NCI-H187 (cell line): ENCODE measurements around the gene SIPA1.

Source experiments
- DNase-seq, 2 experiments: peaks; one replicate each; lab custom pipeline; 2025; lab: John Stamatoyannopoulos, UW

Gene SIPA1, protein sequence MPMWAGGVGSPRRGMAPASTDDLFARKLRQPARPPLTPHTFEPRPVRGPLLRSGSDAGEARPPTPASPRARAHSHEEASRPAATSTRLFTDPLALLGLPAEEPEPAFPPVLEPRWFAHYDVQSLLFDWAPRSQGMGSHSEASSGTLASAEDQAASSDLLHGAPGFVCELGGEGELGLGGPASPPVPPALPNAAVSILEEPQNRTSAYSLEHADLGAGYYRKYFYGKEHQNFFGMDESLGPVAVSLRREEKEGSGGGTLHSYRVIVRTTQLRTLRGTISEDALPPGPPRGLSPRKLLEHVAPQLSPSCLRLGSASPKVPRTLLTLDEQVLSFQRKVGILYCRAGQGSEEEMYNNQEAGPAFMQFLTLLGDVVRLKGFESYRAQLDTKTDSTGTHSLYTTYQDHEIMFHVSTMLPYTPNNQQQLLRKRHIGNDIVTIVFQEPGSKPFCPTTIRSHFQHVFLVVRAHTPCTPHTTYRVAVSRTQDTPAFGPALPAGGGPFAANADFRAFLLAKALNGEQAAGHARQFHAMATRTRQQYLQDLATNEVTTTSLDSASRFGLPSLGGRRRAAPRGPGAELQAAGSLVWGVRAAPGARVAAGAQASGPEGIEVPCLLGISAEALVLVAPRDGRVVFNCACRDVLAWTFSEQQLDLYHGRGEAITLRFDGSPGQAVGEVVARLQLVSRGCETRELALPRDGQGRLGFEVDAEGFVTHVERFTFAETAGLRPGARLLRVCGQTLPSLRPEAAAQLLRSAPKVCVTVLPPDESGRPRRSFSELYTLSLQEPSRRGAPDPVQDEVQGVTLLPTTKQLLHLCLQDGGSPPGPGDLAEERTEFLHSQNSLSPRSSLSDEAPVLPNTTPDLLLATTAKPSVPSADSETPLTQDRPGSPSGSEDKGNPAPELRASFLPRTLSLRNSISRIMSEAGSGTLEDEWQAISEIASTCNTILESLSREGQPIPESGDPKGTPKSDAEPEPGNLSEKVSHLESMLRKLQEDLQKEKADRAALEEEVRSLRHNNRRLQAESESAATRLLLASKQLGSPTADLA

DNA sequence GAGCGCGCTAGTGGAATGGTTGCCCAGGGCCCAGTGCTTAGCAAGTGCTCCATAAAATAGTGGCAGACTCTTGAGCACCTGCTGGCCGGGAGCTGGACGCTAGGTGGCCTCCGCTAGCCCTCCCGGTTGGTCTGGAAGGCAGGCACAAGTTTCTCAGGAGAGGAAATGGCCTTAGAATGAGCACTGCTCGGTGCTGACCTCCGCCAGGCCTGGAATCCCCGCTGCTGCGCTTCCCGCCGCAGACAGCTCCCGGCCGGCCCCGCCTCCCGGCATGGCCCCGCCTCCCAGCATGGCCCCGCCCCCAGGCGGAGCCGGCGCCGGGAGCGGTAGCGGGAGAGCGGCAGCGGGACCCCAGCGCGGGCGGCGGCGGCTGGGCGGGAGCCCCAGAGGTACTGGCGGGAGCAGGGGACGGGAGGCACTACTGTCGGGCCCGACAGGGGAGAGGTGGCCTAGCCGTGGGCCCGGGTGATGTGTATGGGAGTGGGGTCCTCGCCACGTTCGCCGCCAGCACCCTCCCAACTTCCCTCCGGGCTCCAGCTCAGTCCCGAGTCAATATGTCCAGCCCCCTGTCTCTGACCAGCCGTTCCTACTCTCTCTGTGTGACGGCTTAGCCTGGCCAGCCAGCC is at the start of gene SIPA1:
Gene SIPA1, plus strand, starts transcription at position 308 of the 626 bp plus-strand sequence. CDS start 2,821 bp downstream, outside the sequence.
- DNase-seq: no peak

DNA sequence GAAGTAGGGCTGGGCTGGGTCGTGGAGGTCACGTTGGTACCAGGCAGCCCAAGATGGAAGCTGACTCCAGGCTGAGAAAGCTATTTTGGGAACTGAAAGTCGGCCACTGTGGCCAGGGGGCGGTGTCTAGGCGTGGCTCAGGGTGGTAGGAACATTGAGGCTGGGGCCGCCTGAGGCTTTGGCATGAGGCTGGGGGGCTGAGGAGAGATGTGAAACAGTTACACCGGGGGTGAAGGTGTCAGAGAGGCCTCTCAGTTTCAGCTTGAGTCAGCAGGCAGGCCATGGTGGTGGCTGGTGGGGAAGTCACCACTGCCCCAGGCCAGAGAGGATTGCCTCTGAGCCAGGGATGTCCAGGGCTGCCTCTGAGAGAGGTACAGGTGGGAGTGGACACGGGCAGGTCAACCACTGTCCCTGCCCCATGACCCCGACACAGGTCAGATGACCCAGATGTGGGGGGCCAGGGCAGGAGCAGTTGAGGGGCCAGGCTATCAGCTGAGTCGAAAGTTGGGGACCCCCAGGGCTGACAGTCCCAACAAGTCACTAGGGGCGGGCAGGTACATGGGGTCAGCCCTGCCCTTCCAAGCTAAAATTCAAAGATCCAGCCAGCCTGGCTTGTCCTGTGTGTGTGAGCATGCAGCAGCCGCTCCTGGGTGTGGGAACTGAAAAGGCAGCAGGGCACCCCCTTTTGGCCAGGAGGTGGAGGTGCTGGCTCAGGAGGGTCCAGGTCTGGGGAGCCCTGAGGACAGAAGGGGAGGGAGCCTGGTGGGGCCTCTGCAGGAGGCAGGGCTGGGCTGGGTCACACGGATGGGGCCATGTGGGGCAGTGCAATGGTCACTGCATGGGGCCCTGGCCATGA is 49.5 kb upstream of the SIPA1 start:
- DNase-seq: no peak

DNA sequence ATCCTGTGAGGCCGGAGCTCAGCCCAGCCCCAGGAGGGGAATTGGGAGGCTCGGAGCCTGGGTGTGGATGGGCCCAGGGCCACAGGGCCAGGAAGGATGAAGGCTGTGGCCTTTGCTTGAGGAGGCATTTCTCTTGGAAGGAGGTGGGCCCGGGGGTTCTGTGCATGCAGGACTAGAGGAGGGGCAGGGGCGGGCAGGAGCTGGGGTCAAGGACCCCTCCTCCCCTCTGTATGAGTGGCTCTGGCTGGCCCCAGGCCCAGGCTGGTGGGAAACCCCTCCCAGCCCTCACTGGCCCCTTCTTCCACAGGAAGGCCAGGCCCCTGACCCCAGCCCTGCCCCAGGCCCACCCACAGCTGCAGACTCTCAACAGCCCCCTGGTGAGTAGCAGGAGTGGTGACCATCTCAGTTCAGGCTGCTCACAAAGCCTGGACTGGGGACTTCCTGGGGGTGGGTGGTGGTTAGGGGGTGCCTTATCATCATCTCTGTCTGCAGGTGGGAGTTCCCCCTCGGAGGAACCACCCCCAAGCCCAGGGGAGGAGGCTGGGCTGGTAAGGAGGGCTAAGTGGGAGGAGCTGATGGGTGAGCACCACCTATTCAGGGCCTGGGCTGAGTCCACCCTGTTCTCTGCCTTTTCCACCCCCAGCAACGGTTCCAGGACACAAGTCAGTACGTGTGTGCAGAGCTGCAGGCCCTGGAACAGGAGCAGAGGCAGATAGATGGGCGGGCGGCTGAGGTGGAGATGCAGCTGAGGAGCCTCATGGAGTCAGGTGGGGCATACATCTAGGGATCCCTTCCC is 48.3 kb upstream of the SIPA1 start:
- no peak for DNase-seq

DNA sequence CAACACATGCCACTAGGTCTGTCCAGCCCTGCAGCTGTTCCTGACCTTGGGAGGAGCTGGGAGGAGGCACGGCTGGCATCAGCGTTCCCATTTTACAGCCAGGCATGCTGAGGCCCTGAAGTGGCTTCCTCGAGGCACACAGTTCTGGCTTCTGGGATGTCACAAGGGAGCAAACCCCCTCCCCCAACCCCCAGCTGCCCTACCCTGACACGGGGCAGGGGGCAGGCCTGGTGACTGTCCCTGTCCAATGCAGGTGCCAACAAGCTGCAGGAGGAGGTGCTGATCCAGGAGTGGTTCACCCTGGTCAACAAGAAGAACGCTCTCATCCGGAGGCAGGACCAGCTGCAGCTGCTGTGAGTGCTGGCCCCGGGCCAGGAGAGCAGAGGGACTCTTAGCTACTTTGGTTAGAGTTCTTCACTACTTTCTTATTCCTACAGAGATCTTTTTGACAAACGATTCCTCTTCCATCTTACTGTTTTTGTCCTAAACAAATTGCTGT is 47.6 kb upstream of the SIPA1 start:
- no peak for DNase-seq

DNA sequence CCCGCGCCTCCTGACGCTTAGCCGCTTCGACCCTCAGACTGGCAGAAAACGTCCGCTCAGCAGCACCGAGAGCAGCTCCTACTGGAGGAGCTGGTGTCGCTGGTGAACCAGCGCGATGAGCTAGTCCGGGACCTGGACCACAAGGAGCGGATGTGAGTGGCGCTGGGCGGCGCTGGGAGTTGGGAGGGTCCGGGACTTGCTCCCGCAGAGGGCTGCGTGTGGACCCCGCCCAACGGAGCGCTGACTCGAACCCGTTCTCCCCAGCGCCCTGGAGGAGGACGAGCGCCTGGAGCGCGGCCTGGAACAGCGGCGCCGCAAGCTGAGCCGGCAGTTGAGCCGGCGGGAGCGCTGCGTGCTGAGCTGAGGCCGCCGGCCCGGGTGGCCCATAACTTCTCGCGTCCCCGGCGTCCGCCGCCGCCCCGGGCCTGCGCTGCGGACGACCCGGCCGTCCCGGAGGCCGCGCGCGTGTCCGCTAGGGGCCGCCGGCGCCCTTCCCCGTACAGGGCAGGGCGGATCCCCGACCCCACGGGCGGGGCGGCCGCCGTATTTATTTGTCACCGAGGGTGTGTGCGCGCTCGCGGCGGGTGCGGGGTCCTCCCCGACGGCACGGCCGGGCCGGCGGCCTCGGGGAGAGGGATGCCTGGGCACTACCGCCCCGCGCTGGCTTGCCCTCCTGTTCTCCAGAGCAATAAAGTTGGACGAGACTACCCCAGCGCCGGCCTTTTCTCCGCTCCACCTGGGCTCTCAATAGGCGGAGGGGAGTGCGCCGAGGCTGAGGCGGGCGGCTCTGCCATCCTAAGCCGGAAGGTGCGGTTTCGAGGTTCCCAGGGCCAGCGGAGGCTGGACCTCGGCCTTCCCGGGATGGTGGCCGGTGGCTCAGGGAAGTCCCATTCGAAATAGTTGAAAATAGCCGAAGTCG is 45.7 kb upstream of the SIPA1 start:
- no peak for DNase-seq

DNA sequence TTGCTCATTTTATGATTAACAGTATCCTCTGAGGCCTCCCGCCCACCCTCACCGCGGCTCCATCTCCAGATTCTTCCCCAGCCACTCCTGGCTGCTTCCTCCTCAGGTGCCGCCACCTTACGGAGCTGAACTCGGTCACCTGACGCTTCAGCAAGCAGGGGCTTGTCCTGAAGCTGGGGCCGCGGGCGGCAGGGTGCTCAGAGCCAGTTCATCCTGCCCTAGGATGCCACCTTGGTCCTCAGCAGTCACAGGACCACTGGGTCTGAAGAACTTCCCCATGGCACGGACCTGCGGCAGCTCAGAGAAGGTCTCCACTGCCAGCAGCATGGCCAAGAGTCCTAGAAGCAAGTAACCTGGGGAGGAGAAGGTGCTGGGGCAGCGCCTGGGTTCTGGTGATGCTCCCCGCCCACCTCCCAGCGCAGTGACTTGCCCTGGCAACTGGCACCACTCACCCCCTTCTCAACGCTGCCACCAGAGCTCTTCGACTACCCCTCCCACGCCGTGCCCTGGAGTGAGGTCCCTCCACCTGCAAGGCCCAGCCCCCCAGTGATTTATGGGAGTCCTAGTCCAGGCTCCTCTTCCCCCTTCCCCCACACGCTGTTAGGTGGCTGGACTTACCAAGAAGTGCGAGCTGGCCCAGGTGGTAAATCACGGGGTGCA is 44.9 kb upstream of the SIPA1 start:
- DNase-seq: no peak

DNA sequence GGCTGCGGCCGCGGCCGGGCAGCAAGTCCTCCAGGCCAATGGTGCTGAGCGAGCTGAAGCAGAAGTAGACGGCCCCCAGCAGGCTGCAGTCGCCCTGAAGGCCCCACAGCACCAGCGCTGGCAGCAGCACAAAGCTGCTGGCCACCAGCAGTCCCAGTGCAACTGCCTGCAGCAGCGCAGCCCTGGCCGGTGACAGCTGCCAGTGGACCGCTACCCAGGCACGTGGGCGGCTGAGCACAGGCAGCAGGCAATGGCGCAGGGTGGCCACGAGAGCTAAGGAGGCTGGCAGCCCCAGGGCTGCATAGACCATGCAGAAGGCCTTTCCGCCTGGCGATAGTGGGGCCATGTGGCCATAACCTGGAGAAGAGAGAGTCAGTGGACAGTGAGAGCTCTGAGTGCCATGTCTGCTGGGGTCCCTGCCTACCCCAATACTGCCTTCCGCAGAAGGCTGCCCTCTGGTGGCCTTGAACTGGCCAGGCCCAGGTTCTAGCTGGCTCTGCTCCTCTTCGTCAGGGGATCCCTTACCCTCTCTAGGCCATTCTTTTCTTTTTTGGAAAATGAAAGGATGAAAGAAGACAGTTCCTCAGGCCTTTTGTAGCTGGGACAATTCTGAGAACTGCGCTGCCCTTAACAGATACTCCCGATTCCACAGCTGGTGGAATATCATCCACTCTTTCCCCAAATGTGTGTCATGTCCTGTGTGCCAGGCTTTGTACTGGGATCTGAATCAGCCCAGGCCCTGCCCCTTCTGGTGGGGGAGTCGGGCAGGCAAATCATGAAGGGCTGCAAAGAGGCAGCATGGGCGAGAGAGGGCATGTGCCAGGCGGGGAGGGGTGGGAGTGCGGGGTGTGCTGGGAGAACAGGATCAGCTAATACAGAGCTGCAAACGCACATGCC is 44.1 kb upstream of the SIPA1 start:
- DNase-seq: no peak

DNA sequence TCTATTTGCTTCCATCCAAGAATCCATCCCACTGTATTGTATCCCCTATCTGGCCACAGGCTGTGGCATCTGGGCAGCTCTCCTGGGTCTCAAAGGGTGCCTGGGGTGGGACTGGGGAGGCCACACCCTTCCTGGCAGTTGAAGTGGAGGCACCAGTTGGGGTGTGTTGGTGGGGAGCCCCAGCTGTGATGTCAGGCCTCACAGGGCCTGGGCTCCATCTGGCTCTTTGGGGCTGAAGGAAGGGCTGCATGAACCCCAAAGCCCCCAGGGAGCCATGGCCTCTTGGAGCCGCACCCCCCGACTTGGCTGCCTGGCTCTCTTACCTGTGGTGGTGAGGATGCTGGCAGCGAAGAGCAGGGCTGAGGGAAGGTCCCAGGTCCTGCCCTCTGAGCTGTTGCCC is 42.8 kb upstream of the SIPA1 start:
- no peak for DNase-seq

DNA sequence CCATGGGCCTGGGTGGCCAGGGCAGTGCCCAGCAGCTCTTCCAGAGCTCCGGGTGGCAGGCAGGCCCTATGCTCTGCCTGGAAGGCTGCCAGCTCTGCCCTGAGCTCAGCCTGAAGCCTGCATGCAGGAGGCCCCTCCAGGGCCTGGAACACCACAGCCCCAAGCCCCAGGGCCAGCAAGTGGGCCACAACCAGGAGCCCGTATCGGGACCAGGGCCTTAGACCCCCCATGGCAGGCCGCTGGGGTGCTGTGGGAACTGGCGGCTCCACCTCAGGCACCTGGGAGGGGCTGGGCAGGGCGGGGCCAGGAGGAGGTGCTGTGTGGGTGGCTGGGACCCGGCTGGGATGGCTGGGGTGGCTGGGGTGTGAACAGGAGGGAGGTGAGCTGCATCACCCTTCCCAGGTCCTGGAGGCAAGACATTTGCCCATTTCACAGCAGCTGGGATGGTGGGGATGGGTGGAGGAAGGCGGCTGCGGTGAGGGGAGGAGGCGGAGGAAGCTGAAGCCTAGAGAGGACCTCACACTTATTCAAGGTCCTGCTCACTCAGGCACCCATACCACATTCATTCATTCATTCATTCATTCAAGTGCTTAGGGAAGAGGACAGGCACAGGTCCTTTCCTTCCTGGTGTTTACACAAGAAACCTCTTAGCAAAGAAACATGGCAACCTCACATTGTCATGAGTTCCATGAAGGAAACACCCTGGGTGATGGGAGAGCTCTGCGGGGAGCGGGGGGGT is 42.2 kb upstream of the SIPA1 start, which contains the start of gene KCNK7:
Gene KCNK7, minus strand, starts transcription at position 258 of the 739 bp plus-strand sequence. Its CDS starts 28 bp downstream, at position 230.
- DNase-seq: no peak

DNA sequence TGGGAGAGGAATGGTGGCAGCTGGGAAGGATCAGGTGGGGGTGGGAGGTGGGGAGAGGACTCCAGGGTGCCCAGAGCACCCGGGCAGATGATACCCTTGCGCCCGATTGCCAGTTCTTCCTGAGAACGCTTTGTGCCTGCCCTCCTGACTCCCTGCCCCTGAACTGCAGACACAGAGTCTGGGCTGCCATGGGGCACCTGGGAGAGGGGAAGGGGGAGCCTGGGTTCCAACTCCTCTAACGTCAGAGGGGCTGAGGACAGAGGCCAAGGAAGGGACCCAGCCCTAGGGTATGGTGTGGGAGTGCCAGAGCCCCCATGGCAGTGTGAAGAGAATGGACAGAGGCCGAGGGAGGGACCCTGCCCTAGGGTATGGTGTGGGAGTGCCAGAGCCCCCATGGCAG is 41.4 kb upstream of the SIPA1 start:
- no peak for DNase-seq

DNA sequence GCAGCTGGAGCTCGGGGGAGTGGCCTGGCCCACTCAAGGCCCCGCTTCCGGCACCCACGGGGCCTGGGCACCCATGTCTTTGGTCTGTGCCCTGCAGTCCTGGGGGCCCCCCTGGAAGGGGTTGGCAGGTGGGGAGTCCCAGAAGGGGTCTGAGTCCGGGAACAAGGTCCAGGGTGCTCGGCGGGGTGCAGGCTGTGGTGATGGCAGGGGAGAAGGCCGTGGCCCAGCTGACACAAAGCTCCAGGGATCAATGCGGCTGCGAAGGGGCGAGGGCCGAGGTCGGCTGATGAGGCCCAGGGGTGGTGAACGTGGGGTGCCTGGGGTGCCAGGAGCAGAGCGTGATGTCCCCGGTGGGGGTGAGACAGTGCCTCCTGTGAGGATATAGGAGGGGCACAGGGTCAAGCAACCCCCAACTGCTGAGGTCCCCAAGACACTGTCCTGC is 39.6 kb upstream of the SIPA1 start:
- DNase-seq: no peak

DNA sequence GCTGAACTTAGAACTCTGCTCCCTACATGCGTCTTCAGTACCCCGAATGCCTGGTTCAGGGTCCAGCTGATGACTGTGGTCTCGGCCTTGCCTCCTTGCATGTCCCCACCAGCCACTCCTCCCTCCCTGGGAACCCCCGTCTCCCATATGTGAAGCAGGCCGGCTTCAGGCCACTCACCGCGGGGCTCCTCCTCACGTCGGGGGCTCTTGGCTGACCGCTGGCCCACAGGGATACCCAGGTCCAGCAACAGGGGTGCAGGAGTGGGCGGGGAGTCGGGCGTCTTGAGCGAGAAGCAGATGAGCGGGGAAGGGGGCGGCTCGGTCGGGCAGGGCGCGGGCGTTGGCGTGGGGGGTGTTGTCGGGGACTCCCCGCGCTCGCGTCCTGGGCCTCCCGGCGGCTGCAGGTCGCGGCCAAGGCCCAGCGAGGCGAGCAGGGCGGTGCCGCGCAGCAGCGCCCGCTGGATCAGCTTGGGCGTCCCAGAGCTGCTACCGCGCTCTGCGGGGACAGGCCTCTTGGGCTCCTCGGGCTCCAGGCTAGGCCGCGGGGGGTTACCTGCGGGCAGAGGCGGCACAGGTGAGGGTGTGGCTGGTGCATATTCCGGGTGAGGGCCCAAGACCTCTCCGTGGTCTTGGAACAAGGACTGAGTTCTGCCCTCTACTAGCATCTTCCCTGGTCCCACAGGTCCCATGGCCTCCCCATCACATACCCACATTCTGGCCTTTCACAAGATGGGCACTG is 38.5 kb upstream of the SIPA1 start:
- no peak for DNase-seq

DNA sequence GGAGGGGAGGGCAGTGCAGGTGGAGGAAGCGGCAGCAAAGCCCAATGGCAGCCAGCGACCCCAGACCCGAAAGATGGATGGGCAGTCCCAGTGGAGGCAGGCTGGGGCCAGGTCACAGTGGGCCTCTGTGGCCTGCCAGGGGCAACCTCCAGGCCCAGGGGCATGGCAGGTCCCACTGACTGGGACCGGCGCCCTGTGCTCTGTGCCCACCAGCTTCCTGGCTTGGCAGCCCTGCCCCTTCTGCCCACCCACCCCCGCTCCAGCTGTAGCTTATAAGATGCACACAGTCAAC is 38.0 kb upstream of the SIPA1 start:
- no peak for DNase-seq

DNA sequence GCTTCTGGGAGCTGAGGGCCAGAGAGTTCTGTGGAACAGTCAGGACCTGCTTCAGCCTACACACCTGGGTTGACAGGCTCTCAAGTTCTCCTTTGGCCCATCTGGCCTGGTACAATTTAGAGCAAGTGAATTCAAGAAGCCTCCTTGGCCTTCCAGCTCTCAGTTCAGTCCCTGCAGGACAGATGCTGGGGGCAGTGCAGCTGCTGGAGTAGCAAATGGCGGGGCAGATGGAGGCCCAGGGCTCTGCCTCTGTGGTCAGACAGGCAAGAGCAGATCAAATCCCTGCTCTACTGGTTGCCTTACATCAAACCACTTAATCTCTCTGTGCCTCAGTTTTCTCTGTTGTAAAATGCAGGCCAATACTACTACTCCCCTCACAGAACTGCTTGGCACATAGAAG is 33.6 kb upstream of the SIPA1 start:
- DNase-seq: no peak

DNA sequence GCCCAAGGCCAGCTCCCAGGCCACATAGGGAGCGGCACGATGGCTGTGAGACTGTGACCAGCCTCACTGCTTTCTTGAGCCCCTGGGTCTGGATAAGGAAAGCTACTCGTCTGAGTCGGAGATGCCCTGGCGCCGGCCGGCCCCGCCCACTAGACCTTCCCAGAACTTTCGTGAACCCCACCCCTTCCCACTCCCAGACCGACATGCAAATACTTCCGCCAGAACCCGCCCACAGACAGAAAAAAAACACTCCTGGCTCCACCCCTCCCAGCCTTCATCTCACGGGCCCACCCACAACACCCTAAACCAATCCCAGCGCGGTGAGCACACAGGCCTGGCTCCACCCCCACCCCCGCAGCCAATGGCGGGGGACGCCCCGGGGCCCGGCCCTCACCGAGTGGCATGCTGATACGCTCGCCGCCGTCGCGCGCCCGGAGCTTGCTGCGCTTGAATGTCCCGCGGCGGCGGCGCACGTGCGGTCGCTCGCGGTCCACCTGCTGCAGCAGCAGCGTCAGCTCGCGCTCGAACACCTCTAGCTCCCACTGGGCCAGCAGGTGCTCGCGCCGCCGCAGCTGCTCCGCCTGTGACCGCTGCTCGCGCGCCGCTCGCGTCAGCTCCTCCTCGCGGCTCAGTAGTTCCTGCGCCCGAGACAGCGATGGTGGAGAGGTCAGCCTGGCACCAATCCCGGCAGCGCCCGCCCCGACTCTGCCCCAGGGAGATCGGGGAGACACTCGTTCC is 30.9 kb upstream of the SIPA1 start:
- DNase-seq: no peak
